NB4 (cell line): Measurements from ENCODE around the gene ASCL2.

Experiments
- POLR2A ChIP-seq: IDR thresholded peaks from 2 replicates; pipeline ENCODE4 v1.6.1; 2011; ENCODE audit warnings: mild to moderate bottlenecking; ENCODE audit not compliant: insufficient read length; ENCODE audit errors: extremely low read depth
- TF ChIP-seq, protein P1 (sequence below): IDR thresholded peaks from one replicate; pipeline ENCODE4 v1.5.1; 2012; ENCODE audit warnings: low read depth, low read length

DNA sequence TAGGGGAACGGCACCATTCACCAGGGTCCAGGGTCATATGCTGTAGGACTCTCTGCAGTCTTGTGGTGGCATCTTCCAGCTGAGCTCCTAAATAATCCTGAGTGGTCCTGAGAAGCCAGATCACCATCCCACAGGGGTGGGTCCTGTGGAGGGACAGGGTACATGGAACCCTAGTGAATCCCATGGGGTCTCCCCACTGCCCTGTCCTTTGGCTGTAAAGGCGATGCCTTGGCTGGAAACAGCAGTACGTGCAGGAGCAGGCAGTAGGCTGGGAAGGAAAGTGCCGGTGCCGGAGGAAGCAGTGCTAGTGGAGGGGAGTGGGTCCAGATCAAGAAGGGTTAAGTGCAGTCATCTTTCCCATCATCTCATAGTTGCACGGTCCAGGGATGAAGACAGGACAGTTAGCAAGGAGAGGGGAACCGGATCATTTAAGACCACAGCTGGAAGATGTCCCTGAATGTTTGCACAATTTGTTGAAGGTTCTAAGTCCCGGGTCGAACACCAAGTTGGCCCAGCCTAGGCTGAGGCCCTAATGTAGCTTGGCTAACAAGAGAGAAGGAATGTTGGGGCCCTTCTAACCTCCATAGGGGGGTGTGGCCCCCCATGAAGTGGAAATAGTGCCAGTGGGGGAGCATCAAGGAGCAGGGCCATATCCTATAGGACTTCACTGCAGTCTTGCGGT, 49.5 kb upstream of the ASCL2 start:
- TF ChIP-seq, protein P1, sequence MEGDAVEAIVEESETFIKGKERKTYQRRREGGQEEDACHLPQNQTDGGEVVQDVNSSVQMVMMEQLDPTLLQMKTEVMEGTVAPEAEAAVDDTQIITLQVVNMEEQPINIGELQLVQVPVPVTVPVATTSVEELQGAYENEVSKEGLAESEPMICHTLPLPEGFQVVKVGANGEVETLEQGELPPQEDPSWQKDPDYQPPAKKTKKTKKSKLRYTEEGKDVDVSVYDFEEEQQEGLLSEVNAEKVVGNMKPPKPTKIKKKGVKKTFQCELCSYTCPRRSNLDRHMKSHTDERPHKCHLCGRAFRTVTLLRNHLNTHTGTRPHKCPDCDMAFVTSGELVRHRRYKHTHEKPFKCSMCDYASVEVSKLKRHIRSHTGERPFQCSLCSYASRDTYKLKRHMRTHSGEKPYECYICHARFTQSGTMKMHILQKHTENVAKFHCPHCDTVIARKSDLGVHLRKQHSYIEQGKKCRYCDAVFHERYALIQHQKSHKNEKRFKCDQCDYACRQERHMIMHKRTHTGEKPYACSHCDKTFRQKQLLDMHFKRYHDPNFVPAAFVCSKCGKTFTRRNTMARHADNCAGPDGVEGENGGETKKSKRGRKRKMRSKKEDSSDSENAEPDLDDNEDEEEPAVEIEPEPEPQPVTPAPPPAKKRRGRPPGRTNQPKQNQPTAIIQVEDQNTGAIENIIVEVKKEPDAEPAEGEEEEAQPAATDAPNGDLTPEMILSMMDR, result no peak
- TF ChIP-seq POLR2A, result no peak
